Transverse colon (tissue), 4 donors: ENCODE data around the gene LMNA.

ENCODE experiments used
- CTCF ChIP-seq, 5 experiments: fragments of 200-600 bp in 3 of 5; fragments of 450-650 bp in 2 of 5; sonication (generic) in 3 of 5; IDR thresholded peaks; 1 replicate in 2 of 5; 2 replicates in 3 of 5; pipeline ENCODE4 v1.5.1; 2016 to 2017; ENCODE audit warnings: antibody characterized with exemption in 5 of 5, inconsistent platforms in 3 of 5, mild to moderate bottlenecking in 2 of 5, moderate library complexity in 1 of 5
- EP300 ChIP-seq: sonication (generic); formaldehyde crosslinking; IDR thresholded peaks from one replicate; pipeline ENCODE4 v1.6.1; 2017; ENCODE audit warnings: antibody characterized with exemption, low read depth
- POLR2A ChIP-seq: fragments of 450-650 bp; IDR thresholded peaks from one replicate; pipeline ENCODE4 v1.6.1; 2016; ENCODE audit warnings: antibody characterized with exemption, mild to moderate bottlenecking, moderate library complexity
- POLR2AphosphoS5 ChIP-seq, 3 donors: sonication (generic); formaldehyde crosslinking; IDR thresholded peaks; one replicate each; pipeline ENCODE4 v1.6.1; 2016; ENCODE audit warnings: antibody characterized with exemption in 3 of 3

DNA sequence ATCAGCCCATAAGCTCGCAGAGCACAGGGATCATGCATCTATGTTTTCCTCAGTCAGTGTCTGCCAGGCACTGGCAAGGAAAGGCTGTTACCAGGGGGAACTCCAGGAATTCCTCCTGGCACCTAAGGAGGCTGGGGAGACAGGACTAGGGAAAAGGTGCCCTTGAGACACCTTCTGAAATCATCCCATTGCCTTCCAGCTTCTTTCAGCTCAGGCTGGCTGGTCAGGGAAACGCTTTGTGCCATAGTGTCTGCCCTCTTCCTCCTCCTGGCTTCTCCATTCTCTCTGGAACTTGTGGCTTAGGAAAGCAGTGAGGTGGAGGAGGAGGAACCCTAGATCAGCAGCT, 13.8 kb downstream of the LMNA start:
- TF ChIP-seq CTCF (IDR thresholded peaks at IDR 0.05) (no peak), EP300 (no peak), POLR2A (no peak), POLR2AphosphoS5 (IDR thresholded peaks at IDR 0.05) (no peak)
